GM12875 (cell line): Measurements from ENCODE around the gene HES4.
"Not testable (repeated sequence)": the region's sequence is repeated elsewhere in the genome, so short reads cannot be mapped to it uniquely, and the experiment has no call there.

Experiments used
- H3K4me3 ChIP-seq: one replicate; pipeline ENCODE4 v1.5.1; 2011; ENCODE audit warnings: low read depth, low read length, control low read depth
- CTCF ChIP-seq: IDR thresholded peaks from 2 replicates; pipeline ENCODE4 v1.5.1; 2011; ENCODE audit warnings: low read depth, mild to moderate bottlenecking, control low read depth, inconsistent platforms, low read length, moderate library complexity, borderline replicate concordance; ENCODE audit not compliant: insufficient read depth

The HES4 gene

GRCh38 chr1:1013922-1014648 lies 14.2 kb upstream of the HES4 start:
- H3K4me3 ChIP-seq: peak overlapping the region; percentile 78
- no peak for TF ChIP-seq CTCF

GRCh38 chr1:1013105-1013921 lies 13.4 kb upstream of the HES4 start, which contains the start of gene ISG15:
ISG15 (plus strand) TSS chr1:1013497; CDS start chr1:1013574, 77 bp downstream.
- peak within 1 kb of the TSS; percentile 78 for H3K4me3 ChIP-seq
- TF ChIP-seq CTCF: no peak

- H3K4me3 ChIP-seq: peak overlapping the region; percentile 78
These were observed 12.8 kb upstream of the HES4 start for GRCh38 chr1:1012736-1013104.

GRCh38 chr1:1011396-1011949 lies 11.6 kb upstream of the HES4 start:
- no peak overlapping the region for H3K4me3 ChIP-seq
- TF ChIP-seq CTCF: no peak

- H3K4me3 ChIP-seq: not testable (repeated sequence)
These were observed 10.2 kb upstream of the HES4 start for GRCh38 chr1:1010131-1010530.

- no peak for TF ChIP-seq CTCF
- H3K4me3 ChIP-seq: no peak overlapping the region
These were observed 6.6 kb upstream of the HES4 start for GRCh38 chr1:1006305-1007159.

- TF ChIP-seq CTCF: no peak
- H3K4me3 ChIP-seq: no peak overlapping the region
These were observed 5.9 kb upstream of the HES4 start for GRCh38 chr1:1005774-1006304.
